ENCODE data around the gene HES5.

GRCh38 chr1:2520806-2521205, 9.3 kb downstream of the HES5 start:
- TF ChIP-seq CTCF (IDR thresholded peaks at IDR 0.05; ENCODE audit: low read depth, low read length, poor library complexity, severe bottlenecking) (no peak), EZH2phosphoT487 (IDR thresholded peaks at IDR 0.05; ENCODE audit: borderline replicate concordance, low read length) (no peak)
